Glomerular visceral epithelial cell (primary cell): Measurements from ENCODE around the gene SNX3.
"Not testable (repeated sequence)": the region's sequence is repeated elsewhere in the genome, so short reads cannot be mapped to it uniquely, and the experiment has no call there.

Source experiments
- DNase-seq: peaks from one replicate; pipeline ENCODE4 v3.0.0-alpha.2; 2016; ENCODE audit errors: extremely low spot score

The SNX3 gene

DNA sequence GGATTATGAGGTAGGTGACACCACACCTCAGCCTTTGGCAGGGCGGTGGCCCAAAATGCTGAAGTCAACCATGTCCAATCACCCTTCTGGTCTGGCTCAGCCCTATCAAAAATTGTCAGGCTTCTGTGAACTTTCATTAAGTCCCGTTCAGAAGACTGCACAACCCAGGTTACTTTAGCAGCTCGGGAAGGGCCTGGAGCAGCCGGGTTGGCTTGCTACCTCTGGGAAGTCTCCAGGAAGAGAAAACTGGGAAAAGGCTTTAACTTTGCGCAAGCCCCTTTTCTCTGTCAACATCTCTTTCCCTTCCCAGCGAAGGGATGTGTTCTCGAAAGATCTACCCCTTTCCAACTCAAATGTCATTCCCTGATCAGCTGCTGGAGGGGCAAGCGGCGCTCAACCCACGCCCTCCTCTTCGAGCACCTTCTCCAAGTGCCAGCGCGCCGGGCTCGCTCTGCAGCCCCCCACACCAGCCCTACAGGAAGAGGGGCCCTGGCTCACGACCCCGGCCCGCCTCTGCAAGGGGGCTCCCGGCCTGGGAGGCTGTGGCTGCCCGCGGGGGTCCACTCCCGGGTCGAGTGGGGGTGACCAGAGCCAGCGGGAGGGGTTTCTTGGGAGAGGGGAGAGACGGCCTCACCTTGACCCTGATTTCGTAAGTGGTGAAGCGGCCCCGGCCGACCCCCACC is 573 bp downstream of the SNX3 start:
- peak; percentile 47 for DNase-seq

DNA sequence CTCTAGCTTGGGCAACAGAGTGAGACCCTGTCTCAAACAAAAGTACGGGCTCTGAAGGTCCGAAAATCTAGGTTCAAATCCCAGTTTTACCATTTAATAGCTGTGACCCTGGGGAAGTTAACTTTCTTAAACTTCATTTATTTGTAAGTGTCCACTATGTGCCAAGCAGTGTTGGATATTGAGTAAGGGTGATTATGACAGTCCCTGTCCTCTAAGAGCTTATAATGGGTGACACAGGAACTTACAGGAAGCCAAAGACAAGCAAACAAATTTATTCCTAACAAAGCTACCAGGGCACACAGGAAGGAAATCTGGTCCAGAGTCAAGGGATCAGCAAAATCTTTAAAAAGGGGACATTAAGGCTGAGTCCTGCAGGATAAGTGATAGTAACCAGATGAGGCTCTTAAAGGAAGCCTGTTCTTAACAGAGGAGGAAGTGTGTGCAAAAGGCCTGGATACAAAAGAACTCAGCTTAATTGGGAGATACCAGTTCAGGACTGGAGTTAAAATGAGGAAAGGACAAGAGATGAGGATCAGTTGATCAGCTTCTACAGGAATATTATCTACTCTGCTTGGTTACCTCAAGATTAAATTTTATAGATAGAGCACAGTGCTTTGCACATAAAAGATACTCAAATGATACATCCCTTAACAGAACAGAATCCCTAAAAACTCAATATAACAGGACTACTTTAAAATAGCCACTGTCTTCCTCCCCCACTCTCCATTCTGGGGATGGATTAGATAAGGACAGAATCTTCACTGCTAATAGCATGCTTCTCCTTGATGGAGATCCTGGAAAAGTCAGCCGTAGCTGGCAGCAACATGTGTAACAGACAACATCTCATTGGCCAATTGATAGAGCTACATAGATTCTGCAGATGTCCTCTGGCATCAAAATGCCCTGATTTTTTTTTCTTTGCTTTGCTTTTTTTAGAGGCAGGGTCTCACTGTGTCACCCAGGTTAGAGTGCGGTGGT is 6.1 kb downstream of the SNX3 start:
- DNase-seq = no peak

DNA sequence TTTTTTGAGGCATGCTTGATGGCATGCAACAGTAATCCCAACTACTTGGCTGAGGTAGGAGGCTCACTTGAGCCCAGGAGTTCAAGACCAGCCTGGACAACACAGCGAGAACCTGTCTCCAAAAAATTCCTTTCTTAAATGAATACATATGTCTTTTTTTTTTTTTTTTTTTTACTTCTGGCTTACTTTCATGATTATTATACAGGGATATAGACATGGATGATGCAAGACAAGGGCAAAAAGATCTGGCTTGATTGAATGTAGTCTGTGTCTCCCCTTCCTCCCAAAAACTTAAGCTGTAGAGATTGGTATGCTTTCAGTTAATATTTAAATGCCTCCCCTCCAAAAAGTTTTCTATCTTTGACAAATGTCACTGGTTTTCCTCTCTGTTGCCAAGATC is 7.6 kb downstream of the SNX3 start:
- DNase-seq = no peak

DNA sequence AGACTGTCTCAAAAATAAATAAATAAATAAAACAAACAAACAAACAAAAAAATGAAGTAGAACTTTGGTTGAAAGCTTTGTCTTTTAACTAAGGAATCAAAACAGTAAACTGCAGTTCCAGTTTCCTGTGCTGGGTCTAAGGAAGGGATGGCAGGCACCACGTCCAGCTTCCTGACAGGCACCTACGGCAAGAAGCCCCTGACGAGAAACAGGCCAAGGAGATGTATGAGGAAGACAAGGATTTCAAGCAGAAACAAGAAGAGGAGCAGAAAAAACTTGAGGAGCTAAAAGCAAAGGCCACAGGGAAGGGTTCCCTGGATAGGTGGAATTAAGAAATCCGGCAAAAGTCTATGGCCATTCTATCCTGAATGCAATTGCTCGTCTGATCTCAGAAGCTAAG is 8.8 kb downstream of the SNX3 start:
- no peak for DNase-seq

DNA sequence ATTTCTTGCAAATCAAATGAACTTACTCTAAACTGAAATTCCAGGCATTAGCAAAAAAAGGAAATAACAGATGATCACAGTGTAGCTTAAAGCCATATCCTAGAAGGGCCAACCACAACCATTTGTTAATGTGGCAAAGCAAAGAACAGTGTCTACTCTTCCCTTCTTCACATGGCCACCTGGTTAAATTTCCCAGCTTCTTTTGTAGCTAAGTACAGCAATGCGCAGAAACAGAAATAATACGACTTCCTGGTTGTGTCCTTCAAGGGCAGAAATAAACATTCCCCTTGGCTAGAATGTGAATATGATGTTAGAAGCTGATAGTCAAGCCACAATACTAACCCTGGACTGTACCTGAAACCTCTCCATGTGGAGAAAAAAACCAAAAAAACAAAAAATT is 9.6 kb downstream of the SNX3 start:
- DNase-seq = no peak

DNA sequence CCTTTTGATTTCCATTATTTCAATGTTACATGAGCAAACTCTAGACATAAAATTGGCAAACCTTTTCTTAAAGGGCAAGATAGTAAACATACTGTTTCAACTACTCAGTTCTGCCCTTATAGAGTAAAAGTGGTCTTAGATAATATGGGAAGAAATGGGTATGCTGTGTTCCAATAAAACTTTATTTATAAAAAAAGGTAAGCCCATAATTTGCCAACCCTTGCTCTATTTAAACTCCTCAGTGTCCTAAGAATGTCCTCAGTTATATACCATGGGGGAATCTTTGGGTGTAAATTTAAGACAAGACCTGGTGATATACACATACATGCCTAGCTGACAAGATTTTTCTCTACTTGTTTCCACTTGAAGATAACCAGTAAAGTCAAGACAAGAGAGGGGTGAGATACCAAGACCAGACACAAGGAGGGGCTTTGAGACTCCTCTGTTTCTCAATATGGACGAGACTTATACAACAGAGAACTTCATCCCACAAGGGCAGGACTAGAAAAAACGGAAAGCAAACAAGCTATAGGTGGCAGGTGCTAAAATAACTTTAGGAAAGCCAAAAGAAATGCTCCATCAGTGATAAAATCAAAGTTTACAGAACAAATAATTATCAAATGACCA is 10.5 kb downstream of the SNX3 start:
- DNase-seq = no peak

DNA sequence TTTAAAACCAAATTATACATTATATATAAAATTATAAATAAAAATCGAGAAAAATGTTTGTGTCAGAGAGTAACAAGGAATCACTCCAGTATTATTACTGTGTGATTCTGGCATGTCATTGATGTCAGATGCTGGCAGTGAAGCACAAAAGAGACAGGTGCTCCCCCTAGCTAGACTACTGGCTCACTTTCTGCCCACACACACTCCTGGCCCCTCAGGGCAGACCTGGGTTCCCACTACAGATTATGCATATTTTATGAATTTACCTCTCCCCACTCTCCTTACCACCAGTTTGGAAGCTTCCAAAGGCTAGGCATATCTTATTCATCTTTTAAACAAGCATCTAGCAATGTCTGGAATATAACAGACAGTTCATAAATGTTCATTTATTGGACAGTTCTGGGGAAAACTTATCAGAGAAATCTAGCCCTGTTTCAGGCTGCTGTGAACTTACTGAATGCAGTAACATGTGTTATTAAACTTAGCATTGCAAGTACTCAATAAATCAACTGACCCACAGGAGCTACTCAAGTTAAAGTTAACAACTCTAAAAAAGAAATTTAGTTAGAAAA is 12.8 kb downstream of the SNX3 start:
- DNase-seq = no peak

DNA sequence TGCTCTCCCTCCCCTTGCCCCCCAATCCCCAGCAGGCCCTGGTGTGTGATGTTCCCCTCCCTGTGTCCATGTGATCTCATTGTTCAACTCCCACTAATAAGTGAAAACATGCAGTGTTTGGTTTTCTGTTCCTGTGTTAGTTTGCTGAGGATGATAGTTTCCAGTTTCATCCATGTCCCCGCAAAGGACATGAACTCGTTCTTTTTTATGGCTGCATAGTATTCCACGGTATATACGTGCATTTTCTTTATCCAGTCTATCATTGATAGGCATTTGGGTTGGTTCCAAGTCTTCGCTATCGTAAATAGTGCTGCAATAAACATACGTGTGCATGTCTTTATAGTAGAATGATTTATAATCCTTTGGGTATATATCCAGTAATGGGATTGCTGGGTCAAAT is 15.7 kb downstream of the SNX3 start:
- DNase-seq = not testable (repeated sequence)

DNA sequence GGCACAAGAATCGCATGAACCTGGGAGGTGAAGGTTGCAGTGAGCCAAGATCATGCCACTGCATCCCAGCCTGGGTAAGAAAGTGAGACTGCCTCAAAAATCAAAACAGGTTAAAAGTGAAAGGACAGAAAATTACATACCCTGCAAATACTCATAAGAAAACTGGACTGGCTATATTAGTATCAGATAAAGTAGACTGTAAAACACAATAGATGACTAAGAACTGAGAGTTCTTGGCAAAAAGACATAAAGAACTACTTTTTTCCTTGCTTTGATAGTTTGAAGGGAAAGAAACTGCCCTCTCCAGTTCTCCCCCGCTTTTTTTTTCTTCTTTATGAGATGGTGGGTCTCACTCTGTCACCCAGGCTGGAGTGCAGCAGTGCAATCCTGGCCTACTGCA is 17.0 kb downstream of the SNX3 start:
- DNase-seq = no peak

DNA sequence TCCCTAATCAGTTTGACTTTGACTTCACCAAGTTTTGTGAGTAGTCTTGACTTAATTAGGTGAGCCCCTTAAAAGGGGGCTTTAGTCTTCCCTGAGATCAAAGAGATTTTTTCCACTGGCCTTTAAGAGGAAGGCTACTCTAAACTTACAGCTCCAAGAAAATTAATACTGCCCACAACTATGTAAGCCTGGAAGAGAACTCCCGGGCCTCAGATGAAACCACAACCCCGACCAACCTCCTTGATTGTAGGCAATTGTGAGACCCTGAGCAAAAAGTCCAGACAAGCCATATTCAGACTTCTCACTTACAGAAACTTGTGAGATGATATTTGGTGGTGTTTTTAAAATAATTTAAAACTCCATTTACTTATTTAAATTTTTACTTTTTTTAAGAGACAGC is 18.1 kb downstream of the SNX3 start:
- DNase-seq = no peak

DNA sequence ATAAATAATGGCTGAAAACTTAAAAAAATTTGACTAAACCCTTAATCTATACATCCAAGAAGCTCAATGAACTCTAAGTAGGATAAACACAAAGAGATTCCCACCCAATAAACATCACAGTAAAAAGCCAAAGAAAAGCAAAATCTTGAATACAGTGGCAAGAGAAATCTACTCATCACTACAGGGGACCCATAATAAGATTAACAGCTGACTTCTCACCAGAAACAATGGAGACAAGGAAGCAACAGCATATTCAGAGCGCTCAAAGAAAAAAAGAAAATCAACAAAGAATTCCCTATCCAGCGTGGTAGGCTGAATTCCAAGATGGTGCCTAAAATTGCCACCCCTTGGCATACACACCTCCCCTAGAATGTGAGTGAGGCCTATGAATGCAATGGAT is 18.6 kb downstream of the SNX3 start:
- DNase-seq = no peak

DNA sequence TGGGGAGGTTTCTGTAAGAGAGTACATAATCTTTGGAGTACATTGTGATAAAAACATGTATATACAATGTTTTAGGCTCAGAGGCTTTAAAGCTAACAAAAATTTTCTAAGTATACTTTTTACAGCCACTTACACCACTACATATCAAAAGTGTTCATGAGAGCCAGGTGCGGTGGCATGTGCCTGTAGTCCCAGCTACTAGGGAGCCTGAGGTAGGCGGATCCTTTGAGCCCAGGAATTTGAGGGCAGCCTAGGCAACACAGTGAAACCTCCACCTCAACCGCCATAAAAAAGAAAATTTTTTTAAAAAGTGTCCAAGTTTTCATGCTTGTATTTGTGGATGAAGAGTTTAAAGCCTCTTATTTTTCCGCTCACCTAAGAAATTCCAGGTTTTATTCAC is 22.5 kb downstream of the SNX3 start:
- DNase-seq = no peak

DNA sequence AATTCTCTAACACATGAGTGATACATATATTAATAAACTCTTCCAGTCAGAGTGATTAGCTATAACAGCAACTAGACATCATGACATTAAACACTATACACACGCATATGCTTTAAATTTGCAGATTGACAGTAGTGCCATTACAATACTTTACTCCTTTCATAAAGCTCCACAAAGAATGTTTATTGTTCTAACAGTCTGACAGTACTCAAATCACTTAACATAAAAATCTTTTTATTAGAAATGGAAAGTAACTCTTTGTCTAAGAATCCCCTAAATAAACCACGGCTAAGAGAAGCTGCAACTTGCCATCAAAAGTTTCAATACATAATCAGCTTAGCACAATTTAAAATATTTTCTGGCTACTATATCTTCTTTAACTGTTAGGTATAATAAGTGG is 24.0 kb downstream of the SNX3 start:
- DNase-seq = no peak

DNA sequence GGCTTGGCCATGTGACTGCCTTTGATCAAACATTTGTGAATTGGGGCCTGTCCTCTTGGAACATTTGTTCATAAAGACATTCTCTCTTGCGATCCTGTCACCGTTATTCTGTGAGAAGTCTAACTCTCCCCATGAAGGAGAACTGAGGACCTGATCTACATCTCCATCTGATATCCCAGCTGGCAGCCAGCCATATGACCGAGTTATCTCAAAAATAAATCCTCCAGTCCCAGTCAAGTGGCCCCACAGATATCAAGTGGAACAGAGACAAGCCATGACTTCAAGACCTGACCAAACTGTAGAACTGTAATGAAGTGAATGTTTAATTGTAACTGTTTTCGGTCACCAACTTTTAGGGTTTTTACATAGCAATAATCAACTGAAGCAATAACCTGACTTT is 25.7 kb downstream of the SNX3 start:
- no peak for DNase-seq

DNA sequence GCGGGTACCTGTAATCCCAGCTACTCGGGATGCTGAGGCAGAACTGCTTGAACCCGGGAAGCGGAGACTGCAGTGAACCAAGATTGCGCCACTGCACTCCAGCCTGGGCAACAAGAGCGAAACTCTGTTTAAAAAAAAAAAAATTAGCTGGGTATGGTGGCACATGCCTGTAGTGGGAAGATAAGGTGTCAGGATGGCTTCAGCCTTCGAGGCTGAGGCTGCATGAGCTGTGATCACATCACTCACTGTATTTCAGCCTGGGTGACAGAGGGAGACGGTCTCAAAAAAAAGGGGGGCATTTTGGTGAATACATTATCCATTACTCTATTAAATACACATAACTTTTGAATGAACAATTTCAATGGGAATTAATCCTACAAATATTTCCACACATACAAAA is 32.4 kb downstream of the SNX3 start:
- DNase-seq = no peak

DNA sequence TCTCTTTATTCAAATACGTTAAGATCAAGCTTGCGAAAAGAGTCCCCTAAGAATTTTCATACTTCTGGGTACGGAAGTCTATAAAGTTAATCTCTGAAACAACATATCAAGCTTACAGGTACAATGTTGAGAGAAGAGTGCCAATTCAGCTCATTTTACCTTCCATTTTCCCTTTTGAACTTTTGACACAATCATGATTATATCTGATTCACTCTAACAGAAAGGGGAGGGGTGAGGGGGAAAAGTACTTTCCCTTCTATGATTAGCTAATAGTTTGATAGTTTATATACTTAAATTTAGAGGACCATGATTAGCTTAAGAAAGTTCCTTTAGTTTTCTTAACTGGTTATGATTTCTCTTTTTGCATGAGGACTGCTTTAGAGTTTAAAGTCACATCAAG is 33.5 kb downstream of the SNX3 start:
- no peak for DNase-seq

DNA sequence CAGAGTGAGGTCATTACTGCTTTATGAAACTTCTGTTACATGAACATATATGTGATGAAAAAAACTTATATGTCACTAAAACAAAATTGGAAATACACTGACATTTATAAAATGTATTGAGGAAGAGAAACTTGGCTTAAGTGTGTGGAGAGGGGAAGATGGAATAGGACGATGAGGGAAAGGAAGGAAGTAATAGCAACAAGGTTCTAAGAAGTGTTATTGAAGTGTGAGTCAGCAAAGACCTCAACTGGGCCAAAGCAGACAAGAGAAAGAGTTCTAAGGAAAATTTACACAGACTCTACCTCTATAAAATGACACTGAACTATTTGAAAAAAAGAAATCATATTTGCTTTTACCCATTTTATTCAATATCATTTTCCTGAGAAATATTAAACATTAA is 38.3 kb downstream of the SNX3 start:
- no peak for DNase-seq

DNA sequence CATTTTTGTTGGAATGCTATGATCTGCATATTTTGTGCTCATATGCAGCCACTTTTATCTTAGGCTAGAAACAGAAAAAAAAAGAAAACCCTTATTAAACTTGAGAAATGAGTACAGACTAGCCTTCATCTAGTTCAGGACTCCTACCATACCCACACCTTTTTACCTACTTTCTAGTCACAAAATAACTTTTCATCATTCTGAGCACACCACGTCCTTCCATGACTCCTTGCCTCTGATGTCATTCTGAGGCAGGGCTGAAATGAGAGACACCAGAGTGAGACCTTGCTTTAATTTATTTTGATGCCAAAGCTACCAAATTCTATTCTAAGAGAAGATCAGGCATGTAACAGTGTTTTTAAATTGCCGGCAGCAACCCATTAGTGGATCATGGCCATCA is 38.8 kb downstream of the SNX3 start:
- no peak for DNase-seq

DNA sequence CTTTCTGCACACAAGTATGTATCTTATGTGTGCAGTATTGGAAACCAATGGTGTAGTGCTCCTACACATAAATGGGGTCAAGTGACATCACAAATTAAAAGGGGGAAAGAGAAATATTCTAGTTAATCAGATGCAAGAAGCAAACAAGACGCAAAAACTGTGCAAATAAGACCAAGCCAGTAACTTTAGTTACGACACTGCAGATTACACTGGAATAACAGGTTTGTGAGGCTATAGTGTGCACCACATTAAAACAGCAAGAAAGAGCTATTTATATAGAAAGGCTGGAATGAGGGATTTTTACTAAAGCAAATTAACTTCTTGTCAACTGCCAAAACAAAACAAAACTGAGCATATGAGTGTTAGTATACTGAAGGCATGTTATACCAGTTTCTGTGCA is 49.2 kb downstream of the SNX3 start:
- no peak for DNase-seq

DNA sequence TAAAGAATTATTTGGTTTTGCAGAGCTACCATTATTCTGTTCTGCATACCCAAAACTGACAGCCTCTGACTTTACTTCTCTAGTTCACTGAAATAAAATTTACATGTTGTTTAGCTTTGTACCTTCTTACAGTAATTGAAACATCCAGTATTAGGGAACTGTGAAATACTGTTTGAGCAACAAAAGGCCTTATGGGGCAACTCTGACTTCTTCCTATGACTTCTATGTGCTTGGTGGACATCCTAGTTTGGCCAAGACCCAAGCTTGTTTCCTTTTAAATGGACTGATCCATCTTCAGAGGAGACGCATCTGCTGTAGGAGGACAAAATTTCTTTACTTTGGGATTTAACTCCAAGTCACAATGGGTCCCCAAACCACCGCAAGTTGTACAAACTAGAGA is 50.3 kb downstream of the SNX3 start:
- no peak for DNase-seq

DNA sequence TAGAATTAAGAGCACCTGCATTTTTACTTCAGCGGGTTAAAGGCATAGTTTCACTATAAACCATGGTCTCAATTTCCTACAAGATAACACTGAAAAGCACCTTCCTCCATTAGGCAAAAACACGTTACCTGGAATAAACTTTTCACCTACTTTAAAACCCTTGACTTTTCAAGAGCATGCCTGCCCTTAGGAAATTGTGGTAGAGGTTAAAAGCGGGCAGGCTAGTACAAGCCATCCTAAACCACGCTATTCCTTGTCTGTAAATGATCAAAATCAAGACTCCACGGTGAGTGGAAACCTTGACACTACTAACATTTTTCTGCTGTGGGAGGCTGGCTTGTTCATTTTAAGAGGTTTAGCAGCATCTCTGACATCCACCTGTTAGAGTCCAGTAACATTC is 51.1 kb downstream of the SNX3 start:
- DNase-seq = no peak

DNA sequence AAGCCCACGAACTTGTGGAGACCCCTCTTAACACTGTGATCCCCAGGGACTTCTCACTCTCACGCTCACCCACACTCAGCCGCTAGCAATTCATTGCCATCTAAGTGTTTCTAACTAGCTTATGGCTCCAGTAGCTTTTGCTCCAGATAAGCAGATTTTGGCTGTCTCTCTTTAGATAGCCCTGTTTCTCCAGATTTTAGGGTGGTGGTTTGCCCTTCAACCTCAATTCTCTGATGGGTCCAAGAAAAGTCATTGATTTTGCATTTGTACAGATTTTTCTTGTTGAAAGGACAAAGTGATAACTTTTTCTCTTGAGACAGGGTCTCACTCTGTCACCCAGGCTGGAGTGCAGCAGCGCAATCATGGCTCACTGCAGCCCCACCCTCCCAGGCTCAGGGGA is 53.8 kb downstream of the SNX3 start:
- no peak for DNase-seq
